Smooth muscle cell (in vitro differentiated cells): ENCODE results near the gene KIAA2012. TPM values are rescaled to one million over a fixed set of nuclear protein-coding genes. Genes with fewer than 3 reads are reported as not detected.

Experiments
- DNase-seq: peaks from one replicate; lab custom pipeline; 2025; ENCODE audit not compliant: unreplicated experiment; lab: John Stamatoyannopoulos, UW
- H2AFZ ChIP-seq: fragments of 200-600 bp; sonication (generic); 2 replicates; pipeline ENCODE4 v1.6.0; 2016; ENCODE audit warnings: antibody characterized with exemption, low read depth, mild to moderate bottlenecking
- H3F3A ChIP-seq: fragments of 200-600 bp; sonication (generic); 2 replicates; pipeline ENCODE4 v1.6.0; 2017; ENCODE audit warnings: antibody characterized with exemption, low read depth
- H3K27ac ChIP-seq: fragments of 200-600 bp; sonication (generic); 2 replicates; pipeline ENCODE4 v1.5.1; 2016; ENCODE audit warnings: low read depth, mild to moderate bottlenecking
- H3K27me3 ChIP-seq: fragments of 200-600 bp; sonication (generic); 2 replicates; pipeline ENCODE4 v1.6.1; 2016; ENCODE audit warnings: low read depth, mild to moderate bottlenecking
- H3K36me3 ChIP-seq: fragments of 200-600 bp; sonication (generic); 2 replicates; pipeline ENCODE4 v1.5.1; 2016; ENCODE audit warnings: low read depth
- H3K4me1 ChIP-seq: fragments of 200-600 bp; sonication (generic); 2 replicates; pipeline ENCODE4 v1.5.1; 2016; ENCODE audit warnings: low read depth
- H3K4me2 ChIP-seq: fragments of 200-600 bp; sonication (generic); 2 replicates; pipeline ENCODE4 v1.6.0; 2016; ENCODE audit warnings: mild to moderate bottlenecking
- H3K4me3 ChIP-seq: fragments of 200-600 bp; sonication (generic); 2 replicates; pipeline ENCODE4 v1.5.1; 2016; ENCODE audit warnings: mild to moderate bottlenecking
- H3K79me2 ChIP-seq: fragments of 200-600 bp; sonication (generic); 2 replicates; pipeline ENCODE4 v1.6.0; 2016; ENCODE audit warnings: low read depth, mild to moderate bottlenecking
- H3K9ac ChIP-seq: fragments of 200-600 bp; sonication (generic); 2 replicates; pipeline ENCODE4 v1.6.0; 2016; ENCODE audit warnings: low read depth
- H3K9me3 ChIP-seq: fragments of 200-600 bp; sonication (generic); replicated peaks from 2 replicates; pipeline ENCODE4 v1.5.1; 2016; ENCODE audit warnings: low read depth
- H4K20me1 ChIP-seq: fragments of 200-600 bp; sonication (generic); 2 replicates; pipeline ENCODE4 v1.6.0; 2016; ENCODE audit warnings: low read depth
- WGBS: methylation state at CpG from one replicate; pipeline ENCODE4 v1.1.7; 2016; ENCODE audit warnings: low lambda C conversion rate; 5-methylcytosine and 5-hydroxymethylcytosine counted together
- polyA plus RNA-seq: library from polyadenylated mRNA; unstranded; fragments of >200 nt; fragmentation: Nextera tagmentation; extraction: Ambion mirVana; gene quantifications from 2 replicates; pipeline ENCODE4 v1.2.1, GENCODE V29; 2016
- total RNA-seq: library from RNA; depleted of rRNA; stranded (reverse); fragments of >200 nt; gene quantifications from 2 replicates; pipeline ENCODE4 v1.2.3, GENCODE V29; 2014
- TF ChIP-seq, protein P1 (sequence below): fragments of 200-600 bp; sonication (generic); IDR thresholded peaks from 2 replicates; pipeline ENCODE4 v1.5.1; 2017; ENCODE audit warnings: borderline replicate concordance, mild to moderate bottlenecking, antibody characterized with exemption; ENCODE audit not compliant: insufficient read depth, poor library complexity, severe bottlenecking

Gene KIAA2012
- total and polyA plus RNA-seq, 2 experiments from 2014 or later = not detected

DNA sequence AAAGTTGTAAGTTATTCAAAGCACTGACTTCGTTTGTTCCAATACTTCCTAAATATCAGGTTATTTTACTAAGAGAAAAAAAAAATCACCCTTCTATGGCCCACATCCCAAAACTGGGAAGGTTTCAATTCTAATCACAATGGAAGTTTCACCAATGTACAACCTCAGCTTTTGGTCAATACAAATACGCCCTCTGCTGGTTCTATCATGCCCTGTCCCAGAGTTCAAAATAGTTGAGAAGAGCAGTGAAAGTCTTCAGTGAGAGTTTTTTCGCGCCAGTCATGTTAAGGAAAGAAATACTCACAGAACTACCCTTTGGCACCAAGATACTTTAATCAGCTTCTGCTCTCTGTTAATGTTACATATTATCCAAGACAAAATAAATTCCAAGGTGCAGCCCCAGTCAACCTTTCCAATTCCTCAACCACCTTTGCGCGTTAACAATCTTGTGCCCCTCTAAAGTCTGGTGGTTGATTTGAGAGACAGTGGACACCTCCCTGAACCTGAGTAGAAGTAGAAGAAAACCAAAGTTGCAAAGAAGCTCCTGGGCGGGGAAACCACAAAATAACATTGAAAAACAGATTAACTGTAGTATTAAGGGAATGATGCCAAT, 105.4 kb downstream of the KIAA2012 start:
- Histone ChIP-seq H3K9me3 (no peaks in the 10 kb centered on the region), H3K4me2 (no peak overlapping the region), H3K79me2 (no peaks in the 10 kb centered on the region), H4K20me1 (no peaks in the 10 kb centered on the region), H3F3A (no peaks in the 10 kb centered on the region), H3K27me3 (no peaks in the 10 kb centered on the region), H3K4me1 (no peaks in the 10 kb centered on the region), H2AFZ (no peak overlapping the region), H3K36me3 (no peaks in the 10 kb centered on the region), H3K4me3 (no peak overlapping the region), H3K27ac (no peak overlapping the region), H3K9ac (no peak overlapping the region)
- TF ChIP-seq, protein P1, sequence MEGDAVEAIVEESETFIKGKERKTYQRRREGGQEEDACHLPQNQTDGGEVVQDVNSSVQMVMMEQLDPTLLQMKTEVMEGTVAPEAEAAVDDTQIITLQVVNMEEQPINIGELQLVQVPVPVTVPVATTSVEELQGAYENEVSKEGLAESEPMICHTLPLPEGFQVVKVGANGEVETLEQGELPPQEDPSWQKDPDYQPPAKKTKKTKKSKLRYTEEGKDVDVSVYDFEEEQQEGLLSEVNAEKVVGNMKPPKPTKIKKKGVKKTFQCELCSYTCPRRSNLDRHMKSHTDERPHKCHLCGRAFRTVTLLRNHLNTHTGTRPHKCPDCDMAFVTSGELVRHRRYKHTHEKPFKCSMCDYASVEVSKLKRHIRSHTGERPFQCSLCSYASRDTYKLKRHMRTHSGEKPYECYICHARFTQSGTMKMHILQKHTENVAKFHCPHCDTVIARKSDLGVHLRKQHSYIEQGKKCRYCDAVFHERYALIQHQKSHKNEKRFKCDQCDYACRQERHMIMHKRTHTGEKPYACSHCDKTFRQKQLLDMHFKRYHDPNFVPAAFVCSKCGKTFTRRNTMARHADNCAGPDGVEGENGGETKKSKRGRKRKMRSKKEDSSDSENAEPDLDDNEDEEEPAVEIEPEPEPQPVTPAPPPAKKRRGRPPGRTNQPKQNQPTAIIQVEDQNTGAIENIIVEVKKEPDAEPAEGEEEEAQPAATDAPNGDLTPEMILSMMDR = peak; percentile 89
- no peak for DNase-seq
- 49% methylated on average over 7 of the region's 7 CpGs for WGBS

DNA sequence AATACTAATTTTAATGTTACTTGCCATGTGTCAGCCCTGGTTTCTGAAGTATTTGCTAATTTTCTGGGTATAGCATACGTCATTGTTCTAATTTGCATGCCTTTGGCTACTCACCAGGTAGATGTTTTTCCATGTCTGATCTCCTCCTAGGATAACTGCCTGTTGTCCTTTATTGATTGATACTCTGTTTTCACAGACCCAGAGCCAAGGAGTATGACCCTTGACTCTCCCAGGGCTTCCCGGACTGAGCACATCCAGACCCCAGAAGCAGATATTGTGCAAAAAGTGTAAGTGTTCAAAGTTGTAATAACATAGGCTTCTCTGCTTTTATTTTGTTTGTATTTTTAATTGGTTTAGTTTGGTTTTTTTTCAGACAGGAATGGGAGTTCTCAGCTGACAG, 111.5 kb downstream of the KIAA2012 start:
- TF ChIP-seq, protein P1 = no peak
- H3F3A ChIP-seq = no peaks in the 10 kb centered on the region
- no peak overlapping the region for H3K27ac ChIP-seq
- no peaks in the 10 kb centered on the region for H4K20me1 ChIP-seq
- DNase-seq = no peak
- H3K36me3 ChIP-seq = no peaks in the 10 kb centered on the region
- no peaks in the 10 kb centered on the region for H3K27me3 ChIP-seq
- no peak overlapping the region for H2AFZ ChIP-seq
- 80% methylated on average over 2 of the region's 2 CpGs for WGBS
- H3K9ac ChIP-seq = no peak overlapping the region
- H3K4me2 ChIP-seq = no peak overlapping the region
- no peaks in the 10 kb centered on the region for H3K4me1 ChIP-seq
- no peak overlapping the region for H3K4me3 ChIP-seq
- H3K79me2 ChIP-seq = no peaks in the 10 kb centered on the region
- no peaks in the 10 kb centered on the region for H3K9me3 ChIP-seq

DNA sequence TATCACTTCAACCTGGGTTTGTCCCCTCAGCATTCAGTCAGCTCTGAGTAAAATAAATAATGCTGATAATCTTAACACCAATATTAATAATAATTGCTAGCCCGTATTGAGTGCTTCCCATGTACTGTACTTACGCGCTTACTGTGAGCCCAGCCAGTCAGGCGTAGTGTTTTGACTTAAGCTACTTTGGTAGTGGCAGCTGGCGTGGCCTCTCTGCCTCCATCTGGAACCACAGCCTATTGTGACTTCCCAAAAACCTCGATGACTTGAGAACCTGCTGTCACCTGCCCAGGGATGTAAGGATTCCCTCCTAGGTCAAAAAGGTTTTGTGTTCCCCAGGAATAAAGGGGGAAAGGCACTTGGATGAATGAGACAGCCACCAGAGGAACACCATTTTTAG, 112.1 kb downstream of the KIAA2012 start:
- no peaks in the 10 kb centered on the region for H3K9me3 ChIP-seq
- DNase-seq = no peak
- H3K36me3 ChIP-seq = no peaks in the 10 kb centered on the region
- H3K4me1 ChIP-seq = no peaks in the 10 kb centered on the region
- TF ChIP-seq, protein P1 = no peak
- no peaks in the 10 kb centered on the region for H3K79me2 ChIP-seq
- H3K9ac ChIP-seq = no peak overlapping the region
- H3K4me3 ChIP-seq = no peak overlapping the region
- H2AFZ ChIP-seq = no peak overlapping the region
- 93% methylated on average over 6 of the region's 6 CpGs for WGBS
- H4K20me1 ChIP-seq = no peaks in the 10 kb centered on the region
- no peaks in the 10 kb centered on the region for H3F3A ChIP-seq
- H3K27me3 ChIP-seq = no peaks in the 10 kb centered on the region
- H3K4me2 ChIP-seq = no peak overlapping the region
- no peak overlapping the region for H3K27ac ChIP-seq

DNA sequence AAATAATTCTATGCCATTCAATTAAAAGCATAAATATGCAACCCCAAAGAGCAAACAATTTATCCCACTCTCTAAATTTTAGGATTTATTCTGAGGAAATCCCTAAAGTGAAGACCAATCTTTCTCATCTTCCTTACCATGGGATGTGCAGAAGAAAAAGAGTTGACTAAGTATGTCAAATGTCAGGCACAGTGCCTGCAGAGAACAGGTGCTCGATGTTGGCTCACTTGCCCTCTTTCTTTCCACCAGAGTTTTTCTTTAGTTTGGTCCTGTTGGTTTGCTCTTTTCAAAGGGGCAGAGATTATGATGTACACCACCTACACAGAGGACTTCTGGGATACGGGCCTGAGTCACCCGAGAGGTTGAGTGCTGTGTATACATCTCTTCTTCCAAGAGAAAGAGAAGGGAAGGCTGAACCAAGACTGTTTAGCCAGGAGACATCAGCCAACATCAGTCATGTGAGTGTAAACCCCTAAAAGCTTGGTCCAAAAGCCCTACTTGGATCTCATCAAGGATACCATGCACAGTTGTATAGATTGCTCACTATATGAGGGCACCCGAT, 113.7 kb downstream of the KIAA2012 start:
- 90% methylated on average over 4 of the region's 4 CpGs for WGBS
- Histone ChIP-seq H3K36me3 (no peaks in the 10 kb centered on the region), H3K4me3 (no peak overlapping the region), H3K4me1 (no peaks in the 10 kb centered on the region), H3K9ac (no peak overlapping the region), H3K4me2 (no peak overlapping the region), H3F3A (no peaks in the 10 kb centered on the region), H3K27me3 (no peaks in the 10 kb centered on the region), H3K9me3 (no peaks in the 10 kb centered on the region), H3K27ac (no peak overlapping the region), H3K79me2 (no peaks in the 10 kb centered on the region), H4K20me1 (no peaks in the 10 kb centered on the region), H2AFZ (no peak overlapping the region)
- DNase-seq = no peak
- TF ChIP-seq, protein P1 = no peak
